ENCODE measurements around the gene PDE3A. TPM values are rescaled to one million over a fixed set of nuclear protein-coding genes. Genes with fewer than 3 reads are reported as not detected.

The PDE3A gene
- total and polyA plus RNA-seq, 10 of the 15 experiments (the other 5 are each of a cell fraction or from before 2014, with no cell fraction given), result 0.01 to 2.6 (median 1.5) TPM

DNA sequence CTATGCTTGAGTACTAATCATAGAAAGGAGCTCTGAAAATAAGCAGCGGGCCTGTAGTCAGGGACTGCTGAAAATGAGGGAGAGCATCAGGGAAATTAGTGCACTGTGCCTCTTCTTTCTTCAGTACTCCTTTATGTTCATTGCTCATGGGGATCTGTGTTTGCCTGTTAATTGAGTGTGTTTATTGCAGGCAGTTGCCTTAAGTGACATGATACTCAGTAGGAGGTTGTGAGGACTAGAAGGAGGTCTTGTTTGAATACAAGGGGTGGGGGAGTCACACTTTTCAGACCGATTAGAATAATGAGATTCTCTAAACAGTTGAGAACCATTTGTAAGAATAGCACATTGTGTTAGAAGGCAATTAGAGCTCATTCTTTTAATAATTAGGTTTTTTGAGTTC is 224.2 kb downstream of the PDE3A start:
- WGBS (ENCODE audit: insufficient coverage, insufficient replicate concordance, low lambda C conversion rate, missing lambda C conversion rate), result 4% methylated on average over 2 of the region's 2 CpGs
- H3K4me3 ChIP-seq, result no peak overlapping the region
- no peak overlapping the region for H3K27ac ChIP-seq (ENCODE audit: control insufficient read depth, insufficient read depth)
- DNase-seq (ENCODE audit: low read depth, low spot score), result no peak
- BruUV-seq (replicated peaks), result no TSS peak
- no peaks in the 10 kb centered on the region for H3K27me3 ChIP-seq (replicated peaks in 1 of 2; ENCODE audit: control insufficient read depth in 2 of 2, insufficient read depth in 2 of 2, low read length in 1 of 2)
- no peak overlapping the region for H3K9ac ChIP-seq (ENCODE audit: control insufficient read depth, insufficient read depth, low read length)
- no peak for FAIRE-seq
- no peaks in the 10 kb centered on the region for H3K79me2 ChIP-seq (ENCODE audit: control insufficient read depth, insufficient read depth, low read length)
- H3K4me2 ChIP-seq (ENCODE audit: control insufficient read depth, insufficient read depth), result no peak overlapping the region
- CTCF ChIA-PET, result no interaction called here
- SMC1A ChIA-PET (ENCODE audit: uncharacterized antibody, unreplicated experiment), result no interaction called here
- in situ Hi-C loops (cut with MboI), result loop anchor here (25.0 kb wide), 1 partner anchor 855 kb away; no protein-coding TSS in a partner anchor
- no peaks in the 10 kb centered on the region for H4K20me1 ChIP-seq (ENCODE audit: control insufficient read depth, insufficient read depth)
- no peaks in the 10 kb centered on the region for H3K36me3 ChIP-seq (ENCODE audit: control insufficient read depth in 2 of 2, insufficient read depth in 2 of 2, low read length in 1 of 2)
- RAD21 ChIA-PET (ENCODE audit: unreplicated experiment), result no interaction called here
- ATAC-seq, result no peak
- TF ChIP-seq MEF2A (IDR thresholded peaks at IDR 0.05; ENCODE audit: insufficient read depth, low read depth, low read length) (no peak), NFYB (IDR thresholded peaks at IDR 0.05; ENCODE audit: insufficient read depth, low read depth, low read length) (no peak), POU2F2 (IDR thresholded peaks at IDR 0.05; ENCODE audit: borderline replicate concordance, low read depth, low read length) (no peak), DPF2 (IDR thresholded peaks at IDR 0.05) (no peak), SUPT20H (IDR thresholded peaks at IDR 0.05; ENCODE audit: borderline replicate concordance, control insufficient read depth, low read depth, low read length) (no peak), ZNF24 (IDR thresholded peaks at IDR 0.05) (no peak), MAX (IDR thresholded peaks at IDR 0.05; ENCODE audit: low read depth, low read length) (no peak), BMI1 (IDR thresholded peaks at IDR 0.05; ENCODE audit: borderline replicate concordance) (no peak), SREBF2 (IDR thresholded peaks at IDR 0.05; ENCODE audit: low read length) (no peak), KAT2A (conservative IDR thresholded peaks at IDR 0.05; ENCODE audit: control insufficient read depth, low read depth, low read length) (no peak), TARDBP (IDR thresholded peaks at IDR 0.05; ENCODE audit: borderline replicate concordance) (no peak), LARP7 (IDR thresholded peaks at IDR 0.05) (no peak), CREB1 (IDR thresholded peaks at IDR 0.05; ENCODE audit: low read depth) (no peak), ATF2 (IDR thresholded peaks at IDR 0.05; ENCODE audit: low read length) (no peak)
- POLR2A ChIA-PET, result no interaction called here
- H3K9me3 ChIP-seq (replicated peaks; ENCODE audit: control insufficient read depth, insufficient read depth, low read length), result no peaks in the 10 kb centered on the region
- H3K4me1 ChIP-seq (ENCODE audit: control insufficient read depth, insufficient read depth, low read length), result no peaks in the 10 kb centered on the region
- intact Hi-C loops (cut with micrococcal nuclease; ENCODE audit: unreplicated experiment), result no loop called here
- H2AFZ ChIP-seq (ENCODE audit: control insufficient read depth, low read depth, low read length), result no peak overlapping the region
